HG03060 (cell line): ENCODE data around the gene BUD31.
A peak's percentile ranks its signal among the peaks of the same experiment; 100 is the strongest.
"Not testable (repeated sequence)": the region's sequence is repeated elsewhere in the genome, so short reads cannot be mapped to it uniquely, and the experiment has no call there.

ENCODE experiments used
- ATAC-seq: cut with Tn5 transposase; IDR thresholded peaks from one replicate; pipeline ENCODE4 v1.9.1; 2021; ENCODE audit warnings: low read depth, moderate number of reproducible peaks; ENCODE audit not compliant: unreplicated experiment

BUD31 gene

GRCh38 chr7:99380032-99380822 is 28.5 kb upstream of the BUD31 start:
- ATAC-seq: no peak

DNA sequence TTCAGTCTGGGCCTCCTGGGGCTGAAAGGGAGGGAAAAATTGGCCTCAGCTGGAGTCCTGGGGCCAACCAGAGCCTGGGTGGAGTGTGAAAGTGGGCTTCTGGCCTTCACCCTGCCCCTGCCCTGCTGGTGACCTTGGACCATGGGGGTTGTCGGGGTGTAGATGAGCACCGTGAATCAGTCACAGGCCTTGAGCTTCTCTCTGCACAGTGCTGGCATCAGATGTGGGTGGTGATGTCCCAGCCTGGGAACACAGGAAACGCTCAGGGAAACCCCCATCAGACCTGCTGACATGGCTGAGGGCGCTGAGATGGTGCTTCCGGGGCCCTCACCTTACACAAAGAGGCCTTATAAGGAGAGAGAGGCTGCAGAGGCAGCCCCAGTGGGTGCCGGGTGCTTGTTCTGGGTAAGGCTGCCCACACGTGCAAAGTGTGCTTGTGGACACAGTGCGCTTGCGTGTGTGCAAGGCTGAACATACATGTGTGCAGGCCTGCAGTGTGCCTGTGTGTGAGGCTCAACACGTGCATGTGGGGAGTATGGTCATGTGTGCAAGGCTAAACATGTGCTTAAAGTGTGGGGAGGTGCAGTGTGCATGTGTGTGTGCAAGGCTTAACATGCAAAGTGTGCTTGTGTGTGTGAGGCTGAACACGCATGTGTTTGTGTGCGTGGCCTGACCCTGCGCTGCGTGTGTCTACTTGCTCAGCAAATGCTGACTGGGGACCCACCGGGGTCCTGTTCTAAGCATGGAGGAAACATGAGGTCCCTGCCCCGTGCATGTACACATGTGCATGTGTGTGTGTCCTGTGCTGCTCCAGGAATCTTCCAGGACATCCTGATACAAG is 27.7 kb upstream of the BUD31 start:
- peak; percentile 64 for ATAC-seq

GRCh38 chr7:99381664-99382075 is 27.1 kb upstream of the BUD31 start:
- ATAC-seq: no peak

DNA sequence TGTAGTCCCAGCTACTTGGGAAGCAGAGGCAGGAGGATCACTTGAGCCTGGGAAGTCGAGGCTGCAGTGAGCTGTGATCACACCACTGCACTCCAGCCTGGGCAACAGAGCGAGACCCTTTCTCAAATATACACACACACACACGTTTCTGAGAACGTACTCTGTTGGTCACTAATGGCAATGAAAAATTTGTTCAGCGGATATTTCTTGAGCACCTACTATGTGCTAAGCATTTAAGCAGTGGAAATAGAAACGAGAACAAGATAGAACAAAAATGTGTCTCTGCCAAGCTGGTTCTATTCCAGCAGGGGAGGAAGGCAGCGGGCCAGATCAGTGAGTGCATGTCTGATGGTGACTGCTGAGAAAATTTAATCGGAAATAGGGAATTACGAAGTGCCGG is 25.6 kb upstream of the BUD31 start:
- no peak for ATAC-seq

DNA sequence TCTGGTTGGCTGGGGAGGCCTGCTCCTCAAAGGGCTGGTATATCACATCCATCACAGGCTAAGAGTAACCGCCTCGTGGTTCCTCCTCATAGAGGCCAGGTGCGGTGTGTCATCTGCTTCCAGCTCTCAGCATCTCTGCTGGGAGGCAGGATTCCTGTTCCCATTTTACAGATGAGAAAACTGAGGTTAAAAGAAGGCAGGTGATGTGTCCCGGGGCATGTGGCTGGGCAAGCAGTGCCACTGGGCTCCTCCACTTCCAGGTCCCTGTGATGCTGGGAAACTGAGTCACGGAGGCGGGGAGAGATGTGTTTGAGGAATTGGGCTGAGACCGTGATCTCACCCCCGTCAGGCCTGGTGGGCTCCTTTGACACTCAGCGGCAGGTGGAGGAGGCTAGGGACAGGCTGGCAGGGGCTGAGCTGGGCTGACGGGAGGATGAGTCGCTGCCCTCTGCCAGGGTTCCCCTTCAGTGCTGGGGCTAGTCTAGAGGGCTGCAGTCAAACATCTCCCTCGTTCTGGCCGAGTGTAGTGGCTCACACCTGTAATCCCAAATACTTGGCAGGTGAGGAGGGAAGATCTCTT is 24.9 kb upstream of the BUD31 start:
- ATAC-seq: no peak

DNA sequence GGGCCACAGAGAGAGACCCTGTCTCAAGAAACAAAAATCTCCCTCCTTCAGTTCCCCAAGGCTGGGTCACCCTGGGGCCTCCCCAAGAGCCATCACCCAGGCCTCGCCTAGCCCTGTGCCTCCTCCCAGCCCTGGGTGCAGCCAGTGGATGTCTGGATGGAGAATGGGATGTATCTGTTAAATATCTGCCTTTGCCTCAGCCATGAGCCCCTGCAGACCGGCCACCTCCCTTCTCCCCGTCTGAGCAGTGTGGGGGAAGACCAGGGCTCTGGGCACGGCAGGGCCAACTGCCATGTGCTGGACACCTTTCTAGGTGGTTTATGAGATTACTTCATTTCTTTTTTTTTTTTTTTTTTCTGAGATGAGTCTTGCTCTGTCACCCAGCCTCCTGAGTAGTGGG is 24.2 kb upstream of the BUD31 start:
- ATAC-seq: no peak

- no peak for ATAC-seq
These were observed 23.2 kb upstream of the BUD31 start for GRCh38 chr7:99385564-99385963.

- ATAC-seq: no peak
These were observed 22.1 kb upstream of the BUD31 start for GRCh38 chr7:99386584-99387238.

DNA sequence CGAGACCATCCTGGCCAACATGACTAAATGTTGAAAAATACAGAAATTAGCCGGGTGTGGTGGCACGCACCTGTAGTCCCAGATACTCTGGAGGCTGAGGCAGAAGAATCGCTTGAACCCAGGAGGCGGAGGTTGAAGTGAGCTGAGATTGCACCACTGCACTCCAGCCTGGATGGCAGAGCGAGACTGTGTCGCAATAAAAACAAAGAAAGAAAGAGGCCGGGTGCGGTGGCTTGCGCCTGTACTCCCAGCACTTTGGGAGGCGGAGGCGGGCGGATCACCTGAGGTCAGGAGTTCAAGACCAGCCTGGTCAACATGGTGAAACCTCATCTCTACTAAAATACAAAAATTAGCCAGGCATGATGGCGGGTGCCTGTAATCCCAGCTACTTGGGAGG is 21.5 kb upstream of the BUD31 start:
- not testable (repeated sequence) for ATAC-seq

DNA sequence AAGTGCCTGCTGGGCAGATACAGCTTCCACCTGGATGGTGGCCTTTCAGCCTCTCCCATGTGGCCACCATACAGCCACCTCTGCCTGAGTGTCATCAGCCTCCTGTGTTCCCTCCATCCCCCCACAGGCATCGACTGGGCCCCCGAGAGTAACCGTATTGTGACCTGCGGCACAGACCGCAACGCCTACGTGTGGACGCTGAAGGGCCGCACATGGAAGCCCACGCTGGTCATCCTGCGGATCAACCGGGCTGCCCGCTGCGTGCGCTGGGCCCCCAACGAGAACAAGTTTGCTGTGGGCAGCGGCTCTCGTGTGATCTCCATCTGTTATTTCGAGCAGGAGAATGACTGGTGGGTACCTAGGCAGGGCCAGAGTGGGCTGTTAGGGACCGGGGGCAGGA is 20.9 kb upstream of the BUD31 start:
- ATAC-seq: no peak

DNA sequence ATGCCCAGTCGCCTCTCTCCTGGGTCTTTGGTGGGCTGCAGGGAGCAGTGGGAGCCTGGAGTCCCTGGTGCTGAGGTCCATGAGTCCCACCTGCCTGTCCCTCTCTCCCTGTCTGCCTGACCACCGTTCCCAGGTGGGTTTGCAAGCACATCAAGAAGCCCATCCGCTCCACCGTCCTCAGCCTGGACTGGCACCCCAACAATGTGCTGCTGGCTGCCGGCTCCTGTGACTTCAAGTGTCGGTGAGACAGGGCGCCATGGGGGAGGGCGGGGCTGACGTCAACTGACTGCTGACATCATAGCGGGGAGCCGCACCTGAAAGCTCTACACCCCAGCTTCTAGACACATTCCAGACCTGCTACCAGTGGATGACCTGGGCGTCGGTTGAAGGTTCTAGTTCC is 19.0 kb upstream of the BUD31 start:
- no peak for ATAC-seq

DNA sequence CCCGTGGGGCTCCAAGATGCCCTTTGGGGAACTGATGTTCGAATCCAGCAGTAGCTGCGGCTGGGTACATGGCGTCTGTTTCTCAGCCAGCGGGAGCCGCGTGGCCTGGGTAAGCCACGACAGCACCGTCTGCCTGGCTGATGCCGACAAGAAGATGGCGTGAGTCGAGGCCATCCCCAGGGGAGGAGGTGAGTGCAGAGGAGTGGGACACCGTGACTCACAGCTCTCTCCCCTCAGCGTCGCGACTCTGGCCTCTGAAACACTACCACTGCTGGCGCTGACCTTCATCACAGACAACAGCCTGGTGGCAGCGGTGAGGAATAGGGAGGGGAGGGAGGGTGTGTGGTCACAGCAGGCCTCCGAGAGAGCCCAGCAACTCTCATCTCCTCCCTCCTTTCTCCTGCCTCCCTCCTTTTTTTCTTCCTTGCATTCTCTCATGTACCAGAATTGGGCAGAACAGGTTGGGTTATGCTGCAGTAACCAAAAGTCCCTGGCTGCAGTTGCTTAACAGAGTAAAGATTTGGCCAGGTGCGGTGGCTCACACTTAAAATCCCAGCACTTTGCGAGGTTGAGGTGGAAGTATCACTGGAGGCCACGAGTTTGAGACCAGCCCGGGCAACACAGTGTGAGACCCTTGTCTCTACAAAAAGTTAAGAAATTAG is 17.7 kb upstream of the BUD31 start:
- no peak for ATAC-seq

- ATAC-seq: no peak
These were observed 16.7 kb upstream of the BUD31 start for GRCh38 chr7:99392046-99392445.

- ATAC-seq: no peak
These were observed 16.0 kb upstream of the BUD31 start for GRCh38 chr7:99392659-99393354.

- ATAC-seq: no peak
These were observed 15.2 kb upstream of the BUD31 start for GRCh38 chr7:99393355-99394187.

GRCh38 chr7:99394188-99394502 is 14.6 kb upstream of the BUD31 start:
- no peak for ATAC-seq

DNA sequence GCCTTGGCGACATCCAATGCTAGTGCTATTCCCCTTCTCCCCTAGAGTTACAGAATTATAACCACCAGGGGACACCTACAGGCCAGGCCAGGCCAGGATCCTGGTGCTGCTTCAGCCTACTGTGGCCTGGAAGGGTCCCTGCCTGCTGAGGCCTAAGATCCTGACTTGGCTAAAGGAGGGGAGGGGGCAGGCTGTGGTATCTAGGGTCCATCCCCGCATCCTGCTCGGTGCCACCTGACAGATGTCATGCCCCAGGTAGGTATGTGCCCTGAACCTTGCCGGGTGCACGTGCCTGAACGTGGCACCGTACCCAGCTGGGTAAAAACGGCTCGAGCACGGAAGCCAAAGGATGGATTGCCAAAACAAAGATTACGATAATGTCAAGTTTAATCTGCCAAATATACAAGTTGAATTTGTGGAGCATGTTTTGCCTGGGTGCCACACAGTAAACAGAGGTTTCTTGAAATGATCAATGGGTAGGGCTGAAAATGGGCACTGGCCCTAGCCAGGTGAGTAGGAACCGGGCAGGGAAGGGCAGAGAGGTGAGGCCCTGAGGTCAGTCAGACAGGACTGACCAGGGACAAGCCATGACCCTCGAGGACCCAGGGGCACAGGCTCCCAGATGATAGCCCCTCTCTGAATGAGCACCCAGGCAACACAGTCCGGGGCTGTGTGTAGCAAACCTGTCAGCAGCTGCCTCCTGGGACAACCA is 13.0 kb upstream of the BUD31 start:
- ATAC-seq: no peak

GRCh38 chr7:99396418-99397296 is 12.1 kb upstream of the BUD31 start:
- no peak for ATAC-seq
